ENCODE results near the gene PARP3.

DNA sequence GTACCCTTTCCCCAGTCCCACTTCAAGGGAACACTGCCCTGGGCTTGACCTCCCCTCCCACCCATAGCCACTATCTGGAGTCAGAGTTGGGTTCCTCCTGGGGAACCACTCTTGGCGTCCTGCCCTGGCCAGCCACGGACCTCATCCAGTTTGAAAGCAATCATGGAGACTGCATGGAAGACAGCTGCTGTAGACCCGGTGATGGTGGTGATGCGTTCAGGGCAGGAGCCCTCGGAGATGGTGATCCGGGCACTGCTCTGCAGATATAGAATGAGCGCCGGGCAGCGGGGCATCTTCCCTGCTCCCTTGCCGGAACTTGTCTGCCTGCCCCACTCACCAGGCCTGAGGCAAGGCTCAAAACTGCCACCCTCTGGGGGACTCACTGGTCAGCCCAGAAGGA, 18.2 kb downstream of the PARP3 start:
- TF ChIP-seq, protein P1, sequence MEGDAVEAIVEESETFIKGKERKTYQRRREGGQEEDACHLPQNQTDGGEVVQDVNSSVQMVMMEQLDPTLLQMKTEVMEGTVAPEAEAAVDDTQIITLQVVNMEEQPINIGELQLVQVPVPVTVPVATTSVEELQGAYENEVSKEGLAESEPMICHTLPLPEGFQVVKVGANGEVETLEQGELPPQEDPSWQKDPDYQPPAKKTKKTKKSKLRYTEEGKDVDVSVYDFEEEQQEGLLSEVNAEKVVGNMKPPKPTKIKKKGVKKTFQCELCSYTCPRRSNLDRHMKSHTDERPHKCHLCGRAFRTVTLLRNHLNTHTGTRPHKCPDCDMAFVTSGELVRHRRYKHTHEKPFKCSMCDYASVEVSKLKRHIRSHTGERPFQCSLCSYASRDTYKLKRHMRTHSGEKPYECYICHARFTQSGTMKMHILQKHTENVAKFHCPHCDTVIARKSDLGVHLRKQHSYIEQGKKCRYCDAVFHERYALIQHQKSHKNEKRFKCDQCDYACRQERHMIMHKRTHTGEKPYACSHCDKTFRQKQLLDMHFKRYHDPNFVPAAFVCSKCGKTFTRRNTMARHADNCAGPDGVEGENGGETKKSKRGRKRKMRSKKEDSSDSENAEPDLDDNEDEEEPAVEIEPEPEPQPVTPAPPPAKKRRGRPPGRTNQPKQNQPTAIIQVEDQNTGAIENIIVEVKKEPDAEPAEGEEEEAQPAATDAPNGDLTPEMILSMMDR (IDR thresholded peaks at IDR 0.05), result no peak
- TF ChIP-seq POLR2A (IDR thresholded peaks at IDR 0.05), result no peak
